A549 (cell line): ENCODE data around the gene SPRYD3. TPM values are rescaled to one million over a fixed set of nuclear protein-coding genes. Genes with fewer than 3 reads are reported as not detected.

Source experiments
- ATAC-seq, 2 experiments: fragments of 200-7000 bp in 1 of 2; fragments of >200 bp in 1 of 2; cut with Nextera tagmentation in 1 of 2; cut with Tn5 transposase in 1 of 2; 3 replicates each; pipeline versions ENCODE4 v1.8.0 to v1.9.1; 2018 to 2020; ENCODE audit warnings: mild to moderate bottlenecking in 1 of 2, moderate library complexity in 1 of 2
- CTCF ChIA-PET: fragments of 300-600 bp; sonication (Branson Sonifier 250); formaldehyde crosslinking; extraction: SDS; loops from one replicate; lab custom pipeline; 2021; ENCODE audit warnings: antibody characterized with exemption, inconsistent platforms; lab: Yijun Ruan, JAX
- POLR2A ChIA-PET: fragments of 350-600 bp; formaldehyde crosslinking; extraction: SDS; loops from one replicate; lab custom pipeline; 2021; ENCODE audit warnings: antibody characterized with exemption, inconsistent platforms; lab: Yijun Ruan, JAX
- DNase-seq, 2 experiments: peaks; one replicate each; pipeline versions ENCODE4 v3.0.0 to v3.0.0-alpha.2; 2011 to 2016; ENCODE audit warnings: low read depth in 1 of 2, low spot score in 1 of 2
- FAIRE-seq: peaks from 2 replicates; lab custom pipeline; 2011; peaks lifted over from hg19 to GRCh38; lab: Jason Lieb, UNC
- H3K27ac ChIP-seq, 2 experiments: fragments of >200 bp; sonication (Bioruptor Twin); formaldehyde crosslinking; 3 replicates each; pipeline ENCODE4 v1.5.1; 2016 to 2017
- H3K4me1 ChIP-seq: fragments of >200 bp; sonication (Bioruptor Twin); formaldehyde crosslinking; 3 replicates; pipeline ENCODE4 v1.6.1; 2016
- H3K4me2 ChIP-seq: fragments of >200 bp; sonication (Bioruptor Twin); formaldehyde crosslinking; 3 replicates; pipeline ENCODE4 v1.6.1; 2016
- H3K4me3 ChIP-seq: fragments of >200 bp; sonication (Bioruptor Twin); formaldehyde crosslinking; 3 replicates; pipeline ENCODE4 v1.5.1; 2016
- H3K9me3 ChIP-seq: fragments of >200 bp; sonication (Bioruptor Twin); formaldehyde crosslinking; 3 replicates; pipeline ENCODE4 v1.6.1; 2016
- BCL3 ChIP-seq: fragments of >200 bp; sonication (Bioruptor Twin); formaldehyde crosslinking; IDR thresholded peaks from 3 replicates; pipeline ENCODE4 v1.6.1; 2016
- CBX8 ChIP-seq: fragments of 200-600 bp; sonication (generic); IDR thresholded peaks from 2 replicates; pipeline ENCODE4 v1.6.1; 2016
- CHD4 ChIP-seq: fragments of 200-600 bp; sonication (generic); IDR thresholded peaks from 2 replicates; pipeline ENCODE4 v1.6.1; 2016; ENCODE audit warnings: antibody characterized with exemption, mild to moderate bottlenecking, borderline replicate concordance
- ELK1 ChIP-seq: fragments of 150-350 bp; IDR thresholded peaks from 2 replicates; pipeline ENCODE4 v1.6.1; 2014; ENCODE audit warnings: low read depth, mild to moderate bottlenecking, low read length
- EP300 ChIP-seq, 2 experiments: fragments of >200 bp; sonication (Bioruptor Twin); formaldehyde crosslinking; IDR thresholded peaks; 2 replicates in 1 of 2; 3 replicates in 1 of 2; pipeline ENCODE4 v1.6.1; 2016 to 2017
- ESRRA ChIP-seq: fragments of 150-350 bp; IDR thresholded peaks from 2 replicates; pipeline ENCODE4 v1.6.1; 2014; ENCODE audit warnings: mild to moderate bottlenecking, low read length, borderline replicate concordance
- FOXS1 ChIP-seq: fragments of 250-450 bp; sonication (Bioruptor Pico); IDR thresholded peaks from 2 replicates; pipeline ENCODE4 v1.5.0; 2020; ENCODE audit warnings: mild to moderate bottlenecking, moderate library complexity
- HOXB5 ChIP-seq: fragments of 250-450 bp; sonication (Bioruptor Pico); IDR thresholded peaks from 2 replicates; pipeline ENCODE4 v1.5.0; 2020; ENCODE audit warnings: mild to moderate bottlenecking, moderate library complexity
- JUN ChIP-seq, 2 experiments: fragments of >200 bp; sonication (Bioruptor Twin); formaldehyde crosslinking; IDR thresholded peaks; 2 replicates in 1 of 2; 3 replicates in 1 of 2; pipeline ENCODE4 v1.6.1; 2016 to 2017
- KDM5A ChIP-seq: fragments of 200-600 bp; sonication (generic); IDR thresholded peaks from 2 replicates; pipeline ENCODE4 v1.6.1; 2016; ENCODE audit warnings: antibody characterized with exemption, mild to moderate bottlenecking
- MAX ChIP-seq: IDR thresholded peaks from 2 replicates; pipeline ENCODE4 v1.6.1; 2012
- NFE2L2 ChIP-seq: fragments of 150-350 bp; conservative IDR thresholded peaks from 2 replicates; pipeline ENCODE4 v1.6.1; 2014; ENCODE audit warnings: low read length
- NPAS2 ChIP-seq: fragments of 250-450 bp; sonication (Bioruptor Pico); IDR thresholded peaks from 2 replicates; pipeline ENCODE4 v1.8.0; 2022; ENCODE audit warnings: mild to moderate bottlenecking, moderate library complexity, borderline replicate concordance
- NR3C1 ChIP-seq: fragments of >200 bp; sonication (Bioruptor Twin); formaldehyde crosslinking; IDR thresholded peaks from 3 replicates; pipeline ENCODE4 v1.6.1; 2017
- POLR2A ChIP-seq: IDR thresholded peaks from 2 replicates; pipeline ENCODE4 v1.6.1; 2012; ENCODE audit warnings: mild to moderate bottlenecking, low read length
- POLR2AphosphoS2 ChIP-seq: conservative IDR thresholded peaks from 2 replicates; pipeline ENCODE4 v1.6.1; 2012; ENCODE audit warnings: low read length, improper control_type of control experiment, inconsistent platforms
- REST ChIP-seq: fragments of 200-600 bp; sonication (generic); IDR thresholded peaks from 2 replicates; pipeline ENCODE4 v1.6.1; 2016; ENCODE audit warnings: antibody characterized with exemption, mild to moderate bottlenecking, moderate library complexity
- SMC3 ChIP-seq: fragments of >200 bp; sonication (Bioruptor Twin); formaldehyde crosslinking; IDR thresholded peaks from 3 replicates; pipeline ENCODE4 v1.6.1; 2018; ENCODE audit warnings: inconsistent platforms
- SREBF2 ChIP-seq: fragments of 450-650 bp; IDR thresholded peaks from 2 replicates; pipeline ENCODE4 v1.6.1; 2014; ENCODE audit warnings: mild to moderate bottlenecking, moderate library complexity
- TP53 ChIP-seq: fragments of 250-450 bp; sonication (Bioruptor Pico); IDR thresholded peaks from 2 replicates; pipeline ENCODE4 v1.5.0; 2021; ENCODE audit warnings: mild to moderate bottlenecking, moderate library complexity
- USF2 ChIP-seq: fragments of 450-650 bp; IDR thresholded peaks from 2 replicates; pipeline ENCODE4 v1.6.1; 2014; ENCODE audit warnings: antibody characterized with exemption
- ZSCAN20 ChIP-seq: fragments of 250-450 bp; sonication (Bioruptor Pico); IDR thresholded peaks from 2 replicates; pipeline ENCODE4 v1.8.0; 2022; ENCODE audit warnings: mild to moderate bottlenecking, moderate library complexity
- WGBS: methylation state at CpG from one replicate; pipeline ENCODE4 v1.1.6; 2017; ENCODE audit errors: missing lambda C conversion rate; 5-methylcytosine and 5-hydroxymethylcytosine counted together
- polyA plus RNA-seq, 4 experiments: library from polyadenylated mRNA; depleted of rRNA in 3 of 4; stranded (reverse); fragments of >200 nt; fragmentation: RNase III in 1 of 4; extraction: RNeasy Plus Mini Kit Qiagen cat#74134 plus additional on column Dnase treatment in 1 of 4; gene quantifications; 2 replicates in 3 of 4; 3 replicates in 1 of 4; pipeline ENCODE4 v1.2.3, GENCODE V29; 2011 to 2017

The SPRYD3 gene
- polyA plus RNA-seq, 2 of the 4 experiments (the other 2 are of a cell fraction): 17.3 to 26.8 TPM

GRCh38 chr12:53097564-53098353, 18.6 kb upstream of the SPRYD3 start, which contains the start of gene IGFBP6 (continued):
- TF ChIP-seq ELK1: no peak
- peak in 1 of 2 experiments; percentile 50; a peak in 2 of 5 replicates for TF ChIP-seq JUN (IDR thresholded peaks at IDR 0.05)
- no peak for TF ChIP-seq NR3C1
- TF ChIP-seq POLR2A: peak; percentile 81
- peak; percentile 69 for TF ChIP-seq MAX
- no peak for TF ChIP-seq NFE2L2
- no peak for TF ChIP-seq FOXS1 (CRISPR knock-in tag)
- TF ChIP-seq ZSCAN20 (CRISPR knock-in tag): no peak
- no peak for TF ChIP-seq REST
- TF ChIP-seq BCL3: peak; percentile 39; the same call in 1 of the 3 replicates
- no peak for TF ChIP-seq NPAS2 (CRISPR knock-in tag)
- TF ChIP-seq ESRRA: no peak
- no peak for TF ChIP-seq TP53 (CRISPR knock-in tag)
- TF ChIP-seq USF2: peak; percentile 21; the same call in 1 of the 2 replicates

- ChIA-PET CTCF (interaction anchor here (0.6 to 38.0 kb wide), 5 partner anchors 21 to 116 kb away, joined by 3 to 1424 read pairs (median 3); partner anchors contain the start of genes SPRYD3 and TNS2), POLR2A (interaction anchor here (3.2 to 3.5 kb wide), 2 partner anchors 17 to 31 kb away, joined by 29 to 46 read pairs; partner anchors contain the start of gene SPRYD3)
- Histone ChIP-seq H3K9me3 (no peaks in the 10 kb centered on the region), H3K27ac (peak overlapping the region; percentile 92 to 95), H3K4me3 (peak overlapping the region; percentile 54), H3K4me2 (peak overlapping the region; percentile 95), H3K4me1 (peaks cover 43% of the 10 kb centered on the region)
- TF ChIP-seq CBX8 (no peak), EP300 (IDR thresholded peaks at IDR 0.05) (no peak), MAX (no peak), HOXB5 (CRISPR knock-in tag) (no peak), NR3C1 (no peak), SMC3 (no peak), CHD4 (no peak), BCL3 (no peak), KDM5A (no peak), SREBF2 (no peak), POLR2AphosphoS2 (no peak)
- DNase-seq: no peak
- FAIRE-seq: no peak
- ATAC-seq: peak in 1 of 2 experiments; percentile 3; a peak in 2 of 6 replicates
- 6% methylated on average over 9 of the region's 9 CpGs for WGBS
These were observed 18.0 kb upstream of the SPRYD3 start for GRCh38 chr12:53097207-53097563.
